Esophagus muscularis mucosa (tissue), 4 donors: ENCODE results near the gene CCR6. TPM values are rescaled to one million over a fixed set of nuclear protein-coding genes. Genes with fewer than 3 reads are reported as not detected.

Experiments used
- DNase-seq: peaks from one replicate; pipeline ENCODE4 v3.0.0-alpha.2; 2017; ENCODE audit errors: extremely low spot score
- H3K27ac ChIP-seq, 4 donors: fragments of 200-600 bp; sonication (generic); replicated peaks in 1 of 4; 1 replicate in 3 of 4; 2 replicates in 1 of 4; pipeline ENCODE4 v1.5.1; 2016 to 2019; ENCODE audit warnings: mild to moderate bottlenecking in 1 of 4
- H3K27me3 ChIP-seq, 4 donors: fragments of 200-600 bp; sonication (generic); one replicate each; pipeline versions ENCODE4 v1.5.1 to v1.6.0; 2016 to 2019
- H3K36me3 ChIP-seq, 4 donors: fragments of 200-600 bp; sonication (generic); one replicate each; pipeline ENCODE4 v1.5.1; 2016 to 2019
- H3K4me1 ChIP-seq, 4 donors: fragments of 200-600 bp; sonication (generic); one replicate each; pipeline ENCODE4 v1.5.1; 2016 to 2019
- H3K4me3 ChIP-seq, 4 donors: fragments of 200-600 bp; sonication (generic); 1 replicate in 2 of 4; 2 replicates in 2 of 4; pipeline ENCODE4 v1.5.1; 2016 to 2019; ENCODE audit warnings: mild to moderate bottlenecking in 4 of 4, moderate library complexity in 1 of 4
- H3K9me3 ChIP-seq, 4 donors: fragments of 200-600 bp; sonication (generic); 1 replicate in 3 of 4; 2 replicates in 1 of 4; pipeline ENCODE4 v1.5.1; 2016 to 2019
- EP300 ChIP-seq: sonication (generic); formaldehyde crosslinking; IDR thresholded peaks from one replicate; pipeline ENCODE4 v1.6.1; 2017; ENCODE audit warnings: antibody characterized with exemption
- POLR2A ChIP-seq: fragments of 450-650 bp; IDR thresholded peaks from one replicate; pipeline ENCODE4 v1.6.1; 2017; ENCODE audit warnings: antibody characterized with exemption, moderate library complexity, mild to moderate bottlenecking, low read depth
- POLR2AphosphoS5 ChIP-seq, 2 donors: sonication (generic); formaldehyde crosslinking; IDR thresholded peaks; one replicate each; pipeline ENCODE4 v1.6.1; 2017; ENCODE audit warnings: antibody characterized with exemption in 2 of 2
- WGBS: methylation state at CpG from one replicate; pipeline ENCODE4 v1.1.5; 2018; 5-methylcytosine and 5-hydroxymethylcytosine counted together
- intact Hi-C: fragments of 100-400 bp; cut with DNase I; formaldehyde crosslinking; loops from one replicate; pipeline ENCODE4 v1.15.1; 2023
- total RNA-seq, 4 donors: library from RNA; depleted of rRNA; stranded (reverse); fragments of >200 nt; gene quantifications; one replicate each; pipeline versions ENCODE4 v1.1.0 to v1.2.1, GENCODE V29; 2016
- TF ChIP-seq, protein P1 (sequence below), 3 experiments: fragments of 200-600 bp in 2 of 3; fragments of 450-650 bp in 1 of 3; sonication (generic) in 2 of 3; IDR thresholded peaks; one replicate each; pipeline ENCODE4 v1.5.1; 2017 to 2019; ENCODE audit warnings: antibody characterized with exemption in 3 of 3, mild to moderate bottlenecking in 2 of 3, moderate library complexity in 1 of 3

The CCR6 gene
- total RNA-seq, 4 donors from 2014 or later: not detected

DNA sequence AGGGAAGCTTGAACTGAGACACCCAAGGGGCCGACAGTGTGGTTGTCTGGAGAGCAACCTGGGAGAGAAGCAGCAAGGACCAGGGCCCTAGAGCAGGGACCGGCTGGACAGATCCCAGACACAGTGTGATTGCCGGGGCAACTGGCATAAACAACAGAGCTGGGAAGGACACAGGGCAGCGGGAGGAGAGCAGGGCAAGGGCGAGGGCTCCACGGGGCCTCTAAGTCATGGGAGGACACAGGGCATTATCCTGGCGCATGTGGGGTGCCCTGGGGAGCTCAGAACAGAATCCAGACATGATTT is 31.1 kb upstream of the CCR6 start:
- H3K9me3 ChIP-seq: peaks cover 0 to 10% (median 5%) of the 10 kb centered on the region in 4 donors
- no peak overlapping the region for H3K4me3 ChIP-seq
- peak; percentile 77 for DNase-seq
- no peak overlapping the region for H3K27ac ChIP-seq
- H3K4me1 ChIP-seq: peaks cover 0 to 4% (median 2%) of the 10 kb centered on the region in 4 donors
- H3K27me3 ChIP-seq: no peaks in the 10 kb centered on the region
- TF ChIP-seq EP300: no peak
- no peak for TF ChIP-seq POLR2A
- TF ChIP-seq, protein P1, sequence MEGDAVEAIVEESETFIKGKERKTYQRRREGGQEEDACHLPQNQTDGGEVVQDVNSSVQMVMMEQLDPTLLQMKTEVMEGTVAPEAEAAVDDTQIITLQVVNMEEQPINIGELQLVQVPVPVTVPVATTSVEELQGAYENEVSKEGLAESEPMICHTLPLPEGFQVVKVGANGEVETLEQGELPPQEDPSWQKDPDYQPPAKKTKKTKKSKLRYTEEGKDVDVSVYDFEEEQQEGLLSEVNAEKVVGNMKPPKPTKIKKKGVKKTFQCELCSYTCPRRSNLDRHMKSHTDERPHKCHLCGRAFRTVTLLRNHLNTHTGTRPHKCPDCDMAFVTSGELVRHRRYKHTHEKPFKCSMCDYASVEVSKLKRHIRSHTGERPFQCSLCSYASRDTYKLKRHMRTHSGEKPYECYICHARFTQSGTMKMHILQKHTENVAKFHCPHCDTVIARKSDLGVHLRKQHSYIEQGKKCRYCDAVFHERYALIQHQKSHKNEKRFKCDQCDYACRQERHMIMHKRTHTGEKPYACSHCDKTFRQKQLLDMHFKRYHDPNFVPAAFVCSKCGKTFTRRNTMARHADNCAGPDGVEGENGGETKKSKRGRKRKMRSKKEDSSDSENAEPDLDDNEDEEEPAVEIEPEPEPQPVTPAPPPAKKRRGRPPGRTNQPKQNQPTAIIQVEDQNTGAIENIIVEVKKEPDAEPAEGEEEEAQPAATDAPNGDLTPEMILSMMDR (IDR thresholded peaks at IDR 0.05): no peak
- TF ChIP-seq POLR2AphosphoS5 (IDR thresholded peaks at IDR 0.05): no peak
- intact Hi-C loops: no loop called here
- 45% methylated on average over 7 of the region's 7 CpGs for WGBS
- no peaks in the 10 kb centered on the region for H3K36me3 ChIP-seq

GRCh38 chr6:167092672-167093339 is 30.1 kb upstream of the CCR6 start:
- Histone ChIP-seq H3K4me3 (no peak overlapping the region), H3K27ac (no peak overlapping the region), H3K9me3 (peaks cover 0 to 3% (median under 1%) of the 10 kb centered on the region in 4 donors), H3K27me3 (no peaks in the 10 kb centered on the region), H3K4me1 (peaks cover 0 to 4% (median 2%) of the 10 kb centered on the region in 4 donors), H3K36me3 (no peaks in the 10 kb centered on the region)
- TF ChIP-seq POLR2AphosphoS5 (IDR thresholded peaks at IDR 0.05): no peak
- DNase-seq: no peak
- 77% methylated on average over 16 of the region's 16 CpGs for WGBS
- intact Hi-C loops: no loop called here

DNA sequence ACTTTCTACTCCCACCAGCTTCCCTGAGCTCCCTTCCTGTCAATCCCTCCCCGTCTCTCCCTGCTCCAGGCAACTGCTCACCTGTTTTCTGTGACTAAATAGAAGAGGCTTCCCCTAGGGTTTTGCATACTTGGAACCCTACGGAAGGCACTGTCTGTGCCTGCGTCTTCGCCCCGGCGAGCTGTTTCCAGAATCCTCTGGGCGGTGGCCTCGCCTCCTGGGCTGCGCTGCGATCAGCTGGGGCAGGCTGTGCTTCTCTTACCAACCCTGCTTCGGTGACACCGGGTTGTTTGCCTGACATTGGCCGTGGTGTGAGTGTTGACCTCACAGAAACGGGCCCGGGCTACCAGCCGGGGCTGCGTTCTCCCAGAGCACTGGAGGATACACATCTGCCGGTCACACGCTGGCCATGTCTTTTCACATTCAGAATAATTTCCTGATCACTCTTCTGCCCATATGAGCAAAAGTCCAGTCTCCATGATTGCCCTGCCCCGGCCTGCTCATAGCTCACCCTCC is 29.4 kb upstream of the CCR6 start:
- no peaks in the 10 kb centered on the region for H3K36me3 ChIP-seq
- peaks cover 0 to 4% (median 2%) of the 10 kb centered on the region in 4 donors for H3K4me1 ChIP-seq
- WGBS: 95% methylated on average over 15 of the region's 20 CpGs
- H3K27me3 ChIP-seq: no peaks in the 10 kb centered on the region
- no peak overlapping the region for H3K27ac ChIP-seq
- peak; percentile 70 for DNase-seq
- TF ChIP-seq, protein P1 (IDR thresholded peaks at IDR 0.05): no peak
- TF ChIP-seq POLR2A: no peak
- TF ChIP-seq POLR2AphosphoS5 (IDR thresholded peaks at IDR 0.05): no peak
- no peaks in the 10 kb centered on the region for H3K9me3 ChIP-seq
- no peak overlapping the region for H3K4me3 ChIP-seq
- intact Hi-C loops: no loop called here

DNA sequence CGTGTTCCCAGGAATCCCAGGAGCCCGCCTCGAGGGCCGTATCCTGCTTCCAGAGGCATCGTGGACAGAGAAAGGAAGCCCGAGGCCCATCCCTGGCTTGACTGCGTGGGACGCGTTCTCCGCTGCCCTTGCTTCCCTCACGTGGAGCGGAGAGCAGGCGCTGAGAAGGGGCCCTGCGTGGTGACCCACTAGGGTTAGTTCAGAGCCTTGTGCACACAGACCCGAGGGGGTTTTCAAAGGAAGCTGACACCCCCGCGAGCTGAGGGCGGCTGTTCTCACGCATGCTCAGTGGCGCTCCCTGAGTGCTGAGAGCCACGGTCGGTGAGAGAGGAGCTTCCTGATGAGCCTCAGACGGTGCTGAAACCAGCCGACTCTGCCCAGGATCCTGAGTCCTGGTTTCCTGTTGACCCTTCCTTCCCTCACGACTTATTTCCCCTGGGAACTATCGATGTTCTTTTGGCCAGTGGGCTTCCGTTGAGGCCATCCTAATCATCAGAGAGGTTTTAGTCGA is 28.9 kb upstream of the CCR6 start:
- Histone ChIP-seq H3K4me3 (peak overlapping the region in 2 of 4 donors; percentile 18 to 31), H3K27ac (no peak overlapping the region), H3K36me3 (no peaks in the 10 kb centered on the region), H3K4me1 (peaks cover 0 to 4% (median 2%) of the 10 kb centered on the region in 4 donors), H3K9me3 (no peaks in the 10 kb centered on the region), H3K27me3 (no peaks in the 10 kb centered on the region)
- no peak for TF ChIP-seq EP300
- TF ChIP-seq, protein P1 (IDR thresholded peaks at IDR 0.05): no peak
- no peak for TF ChIP-seq POLR2A
- TF ChIP-seq POLR2AphosphoS5 (IDR thresholded peaks at IDR 0.05): no peak
- WGBS: 78% methylated on average over 6 of the region's 28 CpGs
- no peak for DNase-seq
- intact Hi-C loops: no loop called here

DNA sequence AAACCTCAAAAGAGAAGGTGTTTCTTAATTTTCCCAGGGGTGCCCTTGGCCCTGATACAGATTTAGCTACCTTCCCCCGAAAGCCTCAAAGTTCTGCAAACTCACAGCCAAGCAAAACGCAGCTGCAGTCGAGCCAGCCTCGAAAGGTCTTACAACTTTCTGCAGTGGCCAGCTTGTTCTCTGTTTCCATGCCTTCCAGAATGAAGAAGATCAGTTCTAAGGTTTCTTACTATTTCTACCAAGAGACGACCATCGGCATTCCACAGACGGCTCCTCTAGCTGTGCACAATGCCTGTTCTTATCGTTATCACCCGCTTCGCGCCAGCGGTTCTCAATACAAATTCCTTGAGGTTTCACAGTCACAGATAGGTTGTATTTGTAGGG is 28.5 kb upstream of the CCR6 start:
- H3K36me3 ChIP-seq: no peaks in the 10 kb centered on the region
- H3K4me1 ChIP-seq: peaks cover 0 to 4% (median 2%) of the 10 kb centered on the region in 4 donors
- H3K27me3 ChIP-seq: no peaks in the 10 kb centered on the region
- 86% methylated on average over 9 of the region's 12 CpGs for WGBS
- no peak overlapping the region for H3K27ac ChIP-seq
- DNase-seq: peak; percentile 83
- TF ChIP-seq EP300 (no peak), POLR2A (no peak), POLR2AphosphoS5 (IDR thresholded peaks at IDR 0.05) (no peak)
- TF ChIP-seq, protein P1 (IDR thresholded peaks at IDR 0.05): no peak
- intact Hi-C loops: no loop called here
- H3K9me3 ChIP-seq: no peaks in the 10 kb centered on the region
- H3K4me3 ChIP-seq: peak overlapping the region in 2 of 4 donors; percentile 18 to 31
